GM21515 (cell line): ENCODE results near the gene SELENOM.

ENCODE experiments used
- ATAC-seq: cut with Tn5 transposase; IDR thresholded peaks from one replicate; pipeline ENCODE4 v1.9.1; 2021; ENCODE audit not compliant: unreplicated experiment

Gene SELENOM

GRCh38 chr22:31092161-31092560 lies 15.2 kb downstream of the SELENOM start:
- ATAC-seq: no peak

- ATAC-seq: no peak
Observed at GRCh38 chr22:31091106-31091975, 16.0 kb downstream of the SELENOM start.

- no peak for ATAC-seq
Observed at GRCh38 chr22:31090217-31091085, 16.9 kb downstream of the SELENOM start.

GRCh38 chr22:31089160-31090100 lies 17.9 kb downstream of the SELENOM start:
- no peak for ATAC-seq

- ATAC-seq: no peak
Observed at GRCh38 chr22:31088233-31088986, 19.0 kb downstream of the SELENOM start.

GRCh38 chr22:31087744-31088215 lies 19.6 kb downstream of the SELENOM start:
- ATAC-seq: no peak

- no peak for ATAC-seq
Observed at GRCh38 chr22:31086703-31087330, 20.6 kb downstream of the SELENOM start.

- ATAC-seq: no peak
Observed at GRCh38 chr22:31085928-31086327, 21.4 kb downstream of the SELENOM start.

GRCh38 chr22:31085493-31085824 lies 21.9 kb downstream of the SELENOM start:
- ATAC-seq: no peak

GRCh38 chr22:31084811-31085492 lies 22.4 kb downstream of the SELENOM start:
- ATAC-seq: peak; percentile 56

GRCh38 chr22:31083923-31084810 lies 23.2 kb downstream of the SELENOM start:
- ATAC-seq: no peak

- no peak for ATAC-seq
Observed at GRCh38 chr22:31083377-31083768, 24.0 kb downstream of the SELENOM start.

- no peak for ATAC-seq
Observed at GRCh38 chr22:31082606-31083376, 24.6 kb downstream of the SELENOM start.

GRCh38 chr22:31081963-31082605 lies 25.3 kb downstream of the SELENOM start:
- ATAC-seq: no peak

GRCh38 chr22:31080848-31081649 lies 26.3 kb downstream of the SELENOM start, which contains the start of gene SMTN:
TSS of gene SMTN (plus strand) at chr22:31081318. CDS start at chr22:31083259, 1,941 bp downstream.
- peak; percentile 45 for ATAC-seq
